Adipose tissue (tissue), 3 donors: ENCODE data around the gene FRMD5. TPM values are rescaled to one million over a fixed set of nuclear protein-coding genes. Genes with fewer than 3 reads are reported as not detected.

Source experiments
- H3K27ac ChIP-seq: one replicate; pipeline ENCODE4 v1.5.1; 2013; ENCODE audit warnings: low read depth, low read length
- WGBS, 3 donors: extraction: QIAGEN DNeasy Blood & Tissue Kit; methylation state at CpG; one replicate each; pipeline ENCODE4 v1.1.7; 2013; 5-methylcytosine and 5-hydroxymethylcytosine counted together
- polyA plus RNA-seq, 3 donors: library from polyadenylated mRNA; stranded (reverse); fragments of 200-250 nt; gene quantifications; one replicate each; pipeline ENCODE4 v1.2.3, GENCODE V29; 2013
- donor health status: healthy with polysubstance abuse.
- donor health status: Bipolar disorder and iron deficiency.
- donor health status: healthy.

The FRMD5 gene
- polyA plus RNA-seq, 3 donors, result 0.05 to 0.12 (median 0.11) TPM

GRCh38 chr15:43955140-43955539, 239.9 kb downstream of the FRMD5 start:
- WGBS, 3 donors, result 75 to 93% (median 92%) methylated on average over 1 of the region's 1 CpG
- H3K27ac ChIP-seq, result no peak overlapping the region

- H3K27ac ChIP-seq, result no peak overlapping the region
- 77 to 87% (median 80%) methylated on average over 4 of the region's 4 CpGs for WGBS, 3 donors
Measured at GRCh38 chr15:43954181-43954621, 240.9 kb downstream of the FRMD5 start.

GRCh38 chr15:43953402-43953801, 241.7 kb downstream of the FRMD5 start:
- 86 to 94% (median 90%) methylated on average over 1 of the region's 1 CpG for WGBS, 3 donors
- no peak overlapping the region for H3K27ac ChIP-seq

GRCh38 chr15:43950531-43950930, 244.5 kb downstream of the FRMD5 start:
- H3K27ac ChIP-seq, result no peak overlapping the region
- WGBS, 3 donors, result 83 to 93% (median 89%) methylated on average over 4 of the region's 4 CpGs

- H3K27ac ChIP-seq, result no peak overlapping the region
- WGBS, 3 donors, result 91 to 96% (median 95%) methylated on average over 1 of the region's 1 CpG
Measured at GRCh38 chr15:43948691-43949325, 246.3 kb downstream of the FRMD5 start.

GRCh38 chr15:43943511-43943910, 251.6 kb downstream of the FRMD5 start:
- H3K27ac ChIP-seq, result no peak overlapping the region

- no peak overlapping the region for H3K27ac ChIP-seq
- 86 to 97% (median 92%) methylated on average over 1 of the region's 1 CpG for WGBS, 3 donors
Measured at GRCh38 chr15:43942194-43942593, 252.9 kb downstream of the FRMD5 start.

GRCh38 chr15:43941555-43941954, 253.5 kb downstream of the FRMD5 start:
- no peak overlapping the region for H3K27ac ChIP-seq
- WGBS, 3 donors, result 80 to 85% (median 82%) methylated on average over 3 of the region's 3 CpGs

- WGBS, 3 donors, result 71 to 84% (median 76%) methylated on average over 4 of the region's 4 CpGs
- H3K27ac ChIP-seq, result no peak overlapping the region
Measured at GRCh38 chr15:43941071-43941470, 254.0 kb downstream of the FRMD5 start.

- 76 to 83% (median 83%) methylated on average over 3 of the region's 3 CpGs for WGBS, 3 donors
- H3K27ac ChIP-seq, result no peak overlapping the region
Measured at GRCh38 chr15:43939070-43939469, 256.0 kb downstream of the FRMD5 start.

GRCh38 chr15:43934480-43934879, 260.6 kb downstream of the FRMD5 start:
- no peak overlapping the region for H3K27ac ChIP-seq
- WGBS, 3 donors, result 86 to 92% (median 86%) methylated on average over 6 of the region's 6 CpGs

- H3K27ac ChIP-seq, result no peak overlapping the region
- 44 to 61% (median 44%) methylated on average over 3 of the region's 3 CpGs for WGBS, 3 donors
Measured at GRCh38 chr15:43932907-43933306, 262.2 kb downstream of the FRMD5 start.

GRCh38 chr15:43931790-43932435, 263.2 kb downstream of the FRMD5 start:
- H3K27ac ChIP-seq, result no peak overlapping the region
- WGBS, 3 donors, result 64 to 68% (median 64%) methylated on average over 3 of the region's 3 CpGs

GRCh38 chr15:43931119-43931518, 264.0 kb downstream of the FRMD5 start:
- no peak overlapping the region for H3K27ac ChIP-seq
- WGBS, 3 donors, result 72 to 86% (median 84%) methylated on average over 3 of the region's 3 CpGs

GRCh38 chr15:43930556-43930955, 264.5 kb downstream of the FRMD5 start:
- WGBS, 3 donors, result 81 to 89% (median 89%) methylated on average over 5 of the region's 5 CpGs

GRCh38 chr15:43930079-43930478, 265.0 kb downstream of the FRMD5 start:
- WGBS, 3 donors, result 32 to 66% (median 50%) methylated on average over 2 of the region's 2 CpGs

More at GRCh38 chr15:43930556-43930955, 264.5 kb downstream of the FRMD5 start:
- no peak overlapping the region for H3K27ac ChIP-seq

GRCh38 chr15:43928152-43928551, 266.9 kb downstream of the FRMD5 start:
- 74 to 82% (median 75%) methylated on average over 5 of the region's 5 CpGs for WGBS, 3 donors
- no peak overlapping the region for H3K27ac ChIP-seq

More at GRCh38 chr15:43930079-43930478, 265.0 kb downstream of the FRMD5 start:
- H3K27ac ChIP-seq, result no peak overlapping the region

- no peak overlapping the region for H3K27ac ChIP-seq
- WGBS, 3 donors, result 68 to 77% (median 71%) methylated on average over 4 of the region's 4 CpGs
Measured at GRCh38 chr15:43927203-43927602, 267.9 kb downstream of the FRMD5 start.

- no peak overlapping the region for H3K27ac ChIP-seq
- 86 to 96% (median 95%) methylated on average over 4 of the region's 4 CpGs for WGBS, 3 donors
Measured at GRCh38 chr15:43923553-43923952, 271.5 kb downstream of the FRMD5 start.

- WGBS, 3 donors, result 88 to 90% (median 89%) methylated on average over 4 of the region's 4 CpGs
- no peak overlapping the region for H3K27ac ChIP-seq
Measured at GRCh38 chr15:43922021-43922420, 273.1 kb downstream of the FRMD5 start.
